ENCODE results near the gene SLC5A5.
A peak's percentile ranks its signal among the peaks of the same experiment; 100 is the strongest.
"Not testable (repeated sequence)": the region's sequence is repeated elsewhere in the genome, so short reads cannot be mapped to it uniquely, and the experiment has no call there.

SLC5A5 gene

DNA sequence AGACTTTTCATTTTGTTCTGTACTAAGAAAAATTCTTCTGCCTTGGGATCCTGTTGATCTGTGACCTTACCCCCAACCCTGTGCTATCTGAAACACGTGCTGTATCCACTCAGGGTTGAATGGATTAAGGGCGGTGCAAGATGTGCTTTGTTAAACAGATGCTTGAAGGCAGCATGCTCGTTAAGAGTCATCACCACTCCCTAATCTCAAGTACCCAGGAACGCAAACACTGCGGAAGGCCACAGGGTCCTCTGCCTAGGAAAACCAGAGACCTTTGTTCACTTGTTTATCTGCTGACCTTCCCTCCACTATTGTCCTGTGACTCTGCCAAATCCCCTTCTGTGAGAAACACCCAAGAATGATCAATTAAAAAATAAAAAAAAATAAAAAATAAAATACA, 47.4 kb downstream of the SLC5A5 start:
- DNase-seq (ENCODE audit: low read depth in 4 of 4, low spot score in 1 of 4), result not testable (repeated sequence)

DNA sequence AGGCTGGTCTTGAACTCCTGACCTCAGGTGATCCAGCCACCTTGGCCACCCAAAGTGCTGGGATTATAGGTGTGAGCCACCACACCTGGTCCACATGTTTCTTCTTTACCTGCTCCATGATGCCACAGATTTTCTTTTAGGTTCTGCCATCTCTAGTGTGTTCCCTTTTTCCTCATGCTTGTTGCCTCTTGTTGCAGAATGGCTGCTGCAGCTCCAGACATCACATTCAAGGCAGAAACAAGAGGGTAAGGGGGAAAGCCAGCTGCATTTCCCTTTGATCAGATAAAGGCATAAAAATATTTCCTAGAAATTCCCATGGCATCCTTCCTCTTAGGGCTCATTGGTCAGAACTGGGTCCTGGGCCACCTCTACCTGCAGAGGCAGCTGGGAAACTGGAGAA, 48.8 kb downstream of the SLC5A5 start:
- DNase-seq (ENCODE audit: low read depth in 4 of 4, low spot score in 1 of 4), result no peak

DNA sequence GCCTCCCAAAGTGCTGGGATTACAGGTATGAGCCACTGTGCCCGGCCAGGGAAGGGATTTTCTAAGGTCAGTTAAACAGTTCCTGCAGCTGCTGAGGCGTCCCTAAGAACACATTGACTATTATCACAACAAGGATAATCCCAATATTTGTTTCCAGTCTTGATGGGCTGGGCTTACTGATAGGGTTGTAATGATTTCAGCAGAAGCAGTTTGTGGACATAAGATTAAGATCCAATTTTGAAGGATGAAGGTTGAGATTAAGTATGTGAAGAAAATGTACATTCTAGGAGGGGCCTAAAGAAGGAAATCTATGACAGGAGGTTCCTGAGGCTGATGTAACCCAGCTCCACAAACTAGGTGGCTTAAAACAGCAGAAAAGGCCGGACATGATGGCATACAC, 50.4 kb downstream of the SLC5A5 start:
- DNase-seq (ENCODE audit: low read depth in 4 of 4, low spot score in 1 of 4), result no peak

DNA sequence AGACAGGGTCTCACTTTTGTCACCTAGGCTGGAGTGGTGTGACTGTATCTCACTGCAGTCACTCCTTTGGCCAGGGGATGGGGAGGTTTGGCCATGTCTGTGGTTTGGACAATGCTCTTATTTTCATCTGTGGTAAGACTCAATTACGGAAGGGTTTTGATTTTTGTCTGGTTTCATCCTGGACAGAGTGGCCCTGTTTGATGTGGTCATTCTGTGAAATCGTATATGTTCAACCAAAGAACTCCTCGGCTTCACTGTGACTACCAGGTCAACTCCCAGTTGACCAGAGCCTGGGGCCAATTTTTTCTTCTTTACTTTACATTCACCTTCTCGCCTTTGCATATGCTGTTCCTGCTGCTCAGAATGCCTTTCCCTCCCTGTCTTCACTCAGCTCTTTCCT, 54.3 kb downstream of the SLC5A5 start:
- DNase-seq (ENCODE audit: low read depth in 4 of 4, low spot score in 1 of 4), result no peak

DNA sequence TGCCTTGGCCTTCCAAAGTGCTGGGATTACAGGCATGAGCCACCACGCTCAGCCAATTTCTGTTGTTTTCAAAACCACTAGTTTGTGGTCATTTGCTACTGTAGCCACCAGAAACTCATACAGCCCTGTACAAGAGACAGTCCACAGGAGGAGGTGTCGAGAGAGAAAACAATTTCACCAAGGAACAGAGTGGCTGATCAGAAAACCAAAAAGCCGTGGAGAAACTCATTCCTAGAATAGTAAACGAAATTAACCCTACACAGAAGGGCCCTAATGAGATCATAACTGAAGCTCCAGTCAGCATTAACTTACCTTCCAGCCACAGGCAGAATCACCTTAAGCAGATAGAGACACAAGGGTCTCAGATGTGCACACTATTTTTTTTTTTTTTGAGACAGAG, 57.3 kb downstream of the SLC5A5 start:
- no peak for DNase-seq (ENCODE audit: low read depth in 4 of 4, low spot score in 1 of 4)

DNA sequence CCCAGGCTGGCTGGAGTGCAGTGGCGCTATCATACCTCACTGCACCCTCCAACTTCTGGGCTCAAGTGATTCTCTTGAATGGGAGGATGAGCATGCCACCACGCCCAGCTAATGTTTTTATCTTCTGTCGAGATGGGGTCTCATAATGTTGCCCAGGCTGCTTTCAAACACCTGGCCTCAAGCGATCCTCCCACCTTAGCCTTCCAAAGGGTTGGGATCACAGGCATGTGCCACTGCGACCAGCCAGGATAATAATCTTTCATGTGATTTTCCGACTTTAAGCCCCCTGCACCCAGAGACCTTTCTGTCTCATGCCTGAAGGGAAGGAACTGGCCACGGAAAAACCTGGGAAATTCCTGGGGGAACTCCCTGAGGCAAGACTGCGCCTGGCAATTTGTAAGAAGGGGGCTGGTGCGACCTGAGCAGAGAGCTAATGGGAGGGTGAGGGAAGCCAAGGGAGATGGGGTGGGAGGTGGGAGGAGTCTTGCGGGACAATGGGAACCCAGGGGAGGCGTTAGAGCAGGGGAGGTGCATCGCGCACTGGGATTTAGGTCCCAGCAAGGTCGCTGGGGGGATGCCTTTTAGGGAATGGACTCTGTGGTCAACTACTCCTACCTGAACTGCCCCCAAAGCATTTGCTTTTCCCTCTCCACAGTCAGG, 59.9 kb downstream of the SLC5A5 start:
- DNase-seq (ENCODE audit: low read depth in 4 of 4, low spot score in 1 of 4), result no peak

DNA sequence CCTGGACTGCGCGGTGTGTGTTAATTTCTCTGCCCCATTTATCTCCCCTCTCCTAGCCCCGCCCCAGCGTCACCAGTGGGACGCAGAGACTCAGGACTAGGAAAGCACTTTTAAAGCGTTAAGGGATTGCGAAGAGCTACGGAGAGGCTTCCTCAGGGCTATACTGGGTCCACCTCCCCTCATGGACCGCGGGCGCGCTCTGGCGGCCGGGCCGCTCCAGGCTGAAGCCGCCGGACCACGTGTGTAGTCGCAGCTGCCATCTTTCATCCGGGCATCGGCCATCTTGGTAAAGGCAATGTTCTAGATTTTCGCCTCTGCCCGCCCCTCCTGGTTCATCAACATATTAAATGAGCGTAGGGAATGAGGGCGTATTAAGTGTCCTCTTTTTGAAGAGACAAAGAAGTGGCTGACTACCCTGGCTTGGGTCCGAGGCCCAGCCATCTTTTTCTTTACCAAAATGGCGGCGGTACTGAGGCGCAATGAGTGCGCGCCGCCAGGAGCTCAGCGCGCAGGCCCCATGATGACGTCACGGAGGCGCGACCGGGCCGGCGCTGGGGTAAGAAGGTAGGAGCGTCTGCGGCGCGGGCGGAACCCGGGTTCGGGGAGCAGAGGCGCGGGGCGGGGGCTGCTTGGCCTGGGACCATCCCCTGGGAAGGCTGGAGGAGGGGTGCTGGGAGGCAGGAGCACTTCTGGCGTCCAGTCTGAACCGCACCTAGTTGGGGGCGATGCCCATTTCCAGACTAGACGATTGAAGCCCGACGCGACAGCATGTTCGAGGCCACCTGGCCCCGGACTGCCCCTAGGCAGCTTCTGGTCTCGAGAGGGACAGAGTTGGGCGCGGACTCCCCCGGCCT, 61.0 kb downstream of the SLC5A5 start, which contains the start of gene CCDC124:
Gene CCDC124, plus strand, starts transcription at position 531 of the 854 bp plus-strand sequence. CDS start 3,406 bp downstream, outside the sequence.
- peak; percentile 81 to 91 (median 86) for DNase-seq (ENCODE audit: low read depth in 4 of 4, low spot score in 1 of 4)

DNA sequence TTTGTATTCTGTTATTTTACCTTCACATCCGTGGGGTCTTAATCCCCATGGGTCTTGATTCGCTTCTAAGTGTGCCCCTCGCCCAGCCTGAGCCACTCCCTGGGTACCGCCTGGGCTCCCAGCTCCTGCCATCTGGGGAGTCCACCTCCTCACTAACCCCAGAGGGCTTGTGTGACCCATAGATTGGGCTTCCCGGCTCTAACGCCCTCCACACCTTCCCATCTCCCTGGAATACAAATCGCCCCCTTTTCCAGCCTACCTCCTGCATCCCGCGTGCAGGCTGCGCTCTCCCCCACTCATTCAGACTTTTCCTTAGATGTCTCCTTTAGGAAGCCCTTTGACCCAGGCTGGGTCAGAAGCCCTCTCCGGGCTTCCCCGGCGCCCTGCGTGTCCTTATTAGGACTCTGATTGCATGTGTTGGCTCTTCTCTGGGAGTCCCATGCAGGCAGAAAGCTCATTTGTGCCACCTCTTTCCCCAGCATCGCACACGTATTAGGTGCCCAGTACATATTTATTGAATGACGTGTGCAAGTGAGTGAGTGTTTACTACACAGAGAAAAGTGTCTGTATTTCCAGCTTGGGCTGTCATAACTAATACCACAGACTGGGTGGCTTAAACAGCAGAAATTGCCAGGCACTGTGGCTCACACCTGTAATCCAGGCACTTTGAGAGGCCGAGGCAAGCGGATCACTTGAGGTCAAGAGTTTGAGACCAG, 61.8 kb downstream of the SLC5A5 start:
- DNase-seq (ENCODE audit: low read depth in 4 of 4, low spot score in 1 of 4), result no peak

DNA sequence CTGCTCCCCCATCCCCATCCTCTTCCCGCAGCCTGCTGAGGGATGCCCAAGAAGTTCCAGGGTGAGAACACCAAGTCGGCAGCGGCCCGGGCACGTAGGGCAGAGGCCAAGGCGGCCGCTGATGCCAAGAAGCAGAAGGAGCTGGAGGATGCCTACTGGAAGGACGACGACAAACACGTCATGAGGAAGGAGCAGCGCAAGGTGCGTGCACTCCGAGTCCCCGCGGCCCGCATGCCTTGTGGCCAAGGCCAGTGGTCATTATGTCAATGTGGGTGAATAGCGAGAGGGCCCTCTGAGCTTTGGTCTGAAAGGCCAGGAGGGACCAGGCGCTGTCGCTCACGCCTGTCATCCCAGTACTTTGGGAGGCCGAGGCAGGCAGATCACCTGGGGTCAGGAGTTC, 64.6 kb downstream of the SLC5A5 start:
- no peak for DNase-seq (ENCODE audit: low read depth in 4 of 4, low spot score in 1 of 4)

DNA sequence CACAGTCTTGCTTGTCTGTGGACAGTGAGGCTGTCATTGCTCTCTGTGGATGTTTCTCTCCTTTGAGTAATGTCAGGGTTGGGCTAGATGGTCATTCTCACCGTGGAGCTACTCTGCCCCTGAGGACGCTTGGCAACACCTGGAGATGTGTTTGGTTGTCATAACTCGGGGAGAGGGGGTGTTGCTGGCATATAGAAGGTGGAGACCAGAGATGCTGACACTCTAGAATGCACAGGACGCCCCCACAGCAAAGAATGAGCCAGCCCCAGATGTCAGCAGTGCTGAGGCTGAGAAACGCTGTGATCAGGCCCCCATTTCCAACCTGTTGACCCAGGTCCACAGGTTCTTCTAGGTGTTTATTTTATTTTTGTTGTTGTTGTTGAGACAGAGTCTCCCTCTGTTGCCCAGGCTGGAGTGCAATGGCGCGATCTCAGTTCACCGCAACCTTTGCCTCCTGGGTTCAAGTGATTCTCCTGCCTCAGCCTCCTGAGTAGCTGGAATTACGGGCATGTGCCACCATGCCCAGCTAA, 65.7 kb downstream of the SLC5A5 start:
- DNase-seq (ENCODE audit: low read depth in 4 of 4, low spot score in 1 of 4), result no peak

DNA sequence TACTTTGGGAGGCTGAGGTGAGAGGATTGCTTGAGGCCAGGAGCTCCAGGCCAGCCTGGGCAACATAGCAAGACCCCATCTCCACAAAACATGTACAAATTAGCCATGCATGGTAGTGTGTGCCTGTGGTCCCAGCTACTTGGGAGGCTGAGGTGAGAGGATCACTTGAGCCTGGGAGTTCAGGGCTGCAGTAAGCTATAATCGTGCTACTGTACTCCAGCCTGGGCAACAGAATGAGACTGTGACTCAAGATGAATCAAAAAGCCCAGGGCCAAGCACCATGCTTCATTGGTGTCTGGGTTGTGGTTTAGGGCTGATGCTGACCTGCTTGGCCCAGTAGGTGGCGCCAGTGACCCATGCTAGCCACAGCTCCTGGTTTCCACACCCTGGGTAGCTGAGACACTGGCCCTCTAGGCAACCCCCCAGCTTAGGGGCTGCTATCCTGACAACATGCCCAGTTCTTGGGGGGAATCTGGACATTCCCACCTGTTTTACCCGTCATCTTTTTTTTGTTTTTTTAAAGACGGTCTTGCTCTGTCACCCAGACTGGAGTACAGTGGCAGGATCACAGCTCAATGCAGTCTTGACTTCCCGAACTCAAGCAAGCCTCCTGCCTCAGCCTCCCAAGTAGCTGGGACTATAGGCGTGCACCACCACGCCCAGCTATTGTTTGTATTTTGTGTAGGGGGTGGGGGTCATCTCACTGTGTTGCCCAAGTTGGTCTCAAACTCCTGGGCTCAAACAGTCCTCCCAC, 66.5 kb downstream of the SLC5A5 start:
- peak; percentile 65 to 79 (median 66) for DNase-seq (ENCODE audit: low read depth in 4 of 4, low spot score in 1 of 4)

DNA sequence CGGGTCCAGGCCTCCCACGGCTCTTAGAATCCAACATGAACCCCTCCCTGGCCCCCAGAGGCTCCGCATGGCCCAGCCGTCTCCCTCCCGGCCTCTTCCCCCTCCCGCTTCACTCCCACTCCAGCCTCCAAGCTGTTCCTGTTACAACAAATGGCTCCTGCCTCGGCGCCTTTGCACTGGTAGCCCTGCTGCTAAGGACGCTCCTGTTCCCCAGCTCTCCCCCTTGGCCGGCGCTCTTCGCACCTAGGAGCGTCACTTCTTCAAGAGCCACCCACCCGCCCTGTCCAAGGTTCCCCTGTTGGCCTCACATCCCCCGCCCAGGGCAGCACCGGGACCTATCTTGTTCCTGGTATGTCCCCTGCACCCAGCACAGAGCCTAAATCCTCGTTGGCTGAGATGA, 70.4 kb downstream of the SLC5A5 start:
- DNase-seq (ENCODE audit: low read depth in 4 of 4, low spot score in 1 of 4), result no peak

DNA sequence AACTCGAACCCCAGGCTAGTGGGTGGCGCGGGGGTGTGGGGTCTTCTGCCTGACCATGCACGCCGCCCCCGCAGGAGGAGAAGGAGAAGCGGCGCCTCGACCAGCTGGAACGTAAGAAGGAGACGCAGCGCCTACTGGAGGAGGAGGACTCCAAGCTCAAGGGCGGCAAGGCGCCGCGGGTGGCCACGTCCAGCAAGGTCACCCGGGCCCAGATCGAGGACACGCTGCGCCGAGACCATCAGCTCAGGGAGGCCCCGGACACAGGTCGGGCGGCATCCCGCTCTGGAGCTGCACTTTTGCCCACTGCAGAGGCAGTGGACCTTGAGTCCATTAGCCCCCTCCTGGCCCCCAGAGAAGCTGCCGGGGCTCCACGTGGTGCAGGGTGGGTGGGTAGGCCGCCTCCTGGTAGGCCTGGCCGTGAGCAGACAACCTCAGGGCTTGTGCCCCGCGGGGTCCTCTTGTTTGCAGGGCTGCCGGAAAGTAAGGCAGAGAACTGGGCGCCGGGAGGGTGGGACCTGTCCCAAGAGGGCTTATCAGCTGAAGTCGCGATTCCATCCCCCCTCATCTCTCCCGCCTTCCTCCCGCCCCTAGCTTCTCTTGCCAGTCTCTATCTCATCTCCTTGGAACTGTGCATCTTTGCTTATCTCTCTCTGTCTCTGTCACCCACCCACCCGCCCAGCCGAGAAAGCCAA, 71.0 kb downstream of the SLC5A5 start:
- no peak for DNase-seq (ENCODE audit: low read depth in 4 of 4, low spot score in 1 of 4)

DNA sequence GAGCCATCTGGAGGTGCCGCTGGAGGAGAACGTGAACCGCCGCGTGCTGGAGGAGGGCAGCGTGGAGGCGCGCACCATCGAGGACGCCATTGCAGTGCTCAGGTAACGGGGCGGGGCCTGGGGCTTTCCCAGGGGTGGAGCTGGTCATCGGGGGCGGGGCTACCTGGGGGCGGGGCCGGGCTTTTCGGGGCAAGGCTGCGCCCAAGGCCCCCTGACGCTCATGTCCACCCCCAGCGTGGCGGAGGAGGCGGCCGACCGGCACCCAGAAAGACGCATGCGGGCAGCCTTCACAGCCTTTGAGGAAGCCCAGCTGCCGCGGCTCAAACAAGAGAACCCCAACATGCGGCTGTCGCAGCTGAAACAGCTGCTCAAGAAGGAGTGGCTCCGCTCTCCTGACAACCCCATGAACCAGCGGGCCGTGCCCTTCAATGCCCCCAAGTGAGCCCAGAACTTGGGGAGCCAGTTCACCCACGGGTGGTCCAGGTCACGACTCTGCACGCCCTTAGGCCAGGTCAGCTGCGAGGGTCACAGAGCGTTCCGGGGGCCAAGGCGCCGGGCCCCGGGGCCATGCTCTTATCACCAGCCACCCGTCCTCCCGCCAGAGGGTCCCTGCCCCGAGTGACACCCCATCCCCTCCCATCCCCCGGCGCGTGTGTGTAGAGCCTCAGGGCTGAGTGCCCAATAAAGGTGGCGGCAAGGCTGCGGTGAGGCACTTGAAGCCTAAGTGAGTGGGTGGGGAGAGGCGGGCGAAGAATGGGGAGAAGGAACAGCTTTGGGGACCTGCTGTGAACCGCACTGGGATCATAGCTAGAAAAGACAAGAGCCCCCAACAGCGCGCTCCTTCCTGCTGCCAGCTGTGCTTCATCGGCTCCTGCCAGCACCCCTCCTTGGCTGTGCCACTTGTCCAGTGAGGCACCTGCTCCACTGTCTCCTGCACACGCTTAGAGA, 71.8 kb downstream of the SLC5A5 start:
- DNase-seq (ENCODE audit: low read depth in 4 of 4, low spot score in 1 of 4), result no peak

DNA sequence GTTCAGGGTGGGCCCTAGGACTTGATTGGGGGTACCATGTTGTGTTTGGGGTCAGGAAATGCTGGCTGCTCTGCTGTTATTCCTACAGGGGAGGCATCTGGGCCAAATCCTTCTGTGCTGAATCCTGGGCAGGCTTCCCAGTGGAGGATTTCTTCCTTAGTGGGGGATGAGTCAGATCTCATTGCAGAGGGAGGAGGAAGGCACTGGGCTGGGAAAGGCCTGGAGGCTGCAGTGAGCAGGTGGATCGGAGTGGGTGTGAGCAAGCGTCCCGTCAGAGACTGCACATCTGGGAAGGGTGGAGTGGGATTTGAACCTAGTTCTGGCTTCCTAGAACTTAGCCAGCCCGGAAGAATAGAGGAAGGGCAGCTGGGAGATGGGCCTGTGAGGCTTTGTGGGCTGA, 72.6 kb downstream of the SLC5A5 start:
- DNase-seq (ENCODE audit: low read depth in 4 of 4, low spot score in 1 of 4), result no peak
